ENCODE results near the gene DOC2A.
"Not testable (repeated sequence)": the region's sequence is repeated elsewhere in the genome, so short reads cannot be mapped to it uniquely, and the experiment has no call there.

DOC2A gene

DNA sequence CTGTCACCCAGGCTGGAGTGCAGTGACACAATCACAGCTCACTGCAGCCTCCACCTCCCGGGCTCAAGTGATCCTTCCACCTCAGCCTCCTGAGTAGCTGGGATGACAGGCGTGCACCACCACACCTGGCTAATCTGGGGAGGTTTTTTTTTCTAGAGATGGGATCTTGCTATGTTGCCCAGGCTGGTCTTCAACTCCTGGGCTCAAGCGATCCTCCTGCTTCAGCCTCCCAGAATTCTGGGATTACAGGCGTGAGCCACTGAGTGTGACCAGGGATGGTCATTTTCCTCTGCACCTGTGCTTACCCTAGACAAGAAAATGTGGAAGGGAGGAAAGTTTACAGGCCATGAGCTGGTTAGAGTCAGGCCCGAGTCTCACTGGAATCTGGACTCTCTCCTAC, 29.9 kb upstream of the DOC2A start:
- not testable (repeated sequence) for H4K8ac ChIP-seq (ENCODE audit: low read depth, low read length); H3K4me2 ChIP-seq (ENCODE audit: low read length); H3K36me3 ChIP-seq (ENCODE audit: control insufficient read depth, insufficient read depth, low read length); H3K18ac ChIP-seq (ENCODE audit: low read length); H3K79me2 ChIP-seq (ENCODE audit: control insufficient read depth, insufficient read depth, low read length); DNase-seq; H4K5ac ChIP-seq (ENCODE audit: low read length); H3K4me3 ChIP-seq (ENCODE audit: low read length); H3K27ac ChIP-seq (ENCODE audit: low read depth, low read length); H3K27me3 ChIP-seq (ENCODE audit: insufficient read depth, low read length, poor library complexity); H2BK120ac ChIP-seq (ENCODE audit: low read depth, low read length); H2BK15ac ChIP-seq (replicated peaks; ENCODE audit: low read depth); H3K4me1 ChIP-seq (ENCODE audit: control insufficient read depth, low read depth, low read length); H2BK5ac ChIP-seq (ENCODE audit: low read length); H3K79me1 ChIP-seq (ENCODE audit: low read length); H3K56ac ChIP-seq (ENCODE audit: low read length); H3K4ac ChIP-seq (ENCODE audit: low read depth, low read length); H3K23ac ChIP-seq (ENCODE audit: low read length); H2AK5ac ChIP-seq (ENCODE audit: low read length); H3K9ac ChIP-seq (ENCODE audit: low read length)
- no CpG with 5 or more reads among the region's 5 CpGs for WGBS (ENCODE audit: extremely low coverage, insufficient coverage, low lambda C conversion rate)

DNA sequence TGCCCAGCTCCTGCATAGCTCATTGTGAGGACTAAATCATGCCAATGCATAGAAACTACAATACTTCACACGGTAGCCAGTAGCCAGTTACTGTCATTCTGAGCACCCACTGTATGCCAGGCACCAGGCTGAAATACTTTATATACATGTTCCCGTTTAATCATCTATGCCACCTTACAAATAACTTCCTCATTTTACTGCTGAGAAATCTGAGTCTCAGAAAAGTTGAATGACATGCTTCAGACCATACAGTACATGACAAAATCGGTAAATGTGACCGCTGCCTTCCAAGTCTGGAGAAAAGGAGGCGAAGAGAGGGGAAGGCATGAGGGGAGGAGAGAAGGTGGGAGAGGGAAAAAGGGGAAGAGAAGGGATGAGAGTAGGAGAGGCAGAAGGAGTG, 29.4 kb upstream of the DOC2A start:
- Histone ChIP-seq H3K4me1 (ENCODE audit: control insufficient read depth, low read depth, low read length) (no peaks in the 10 kb centered on the region), H3K4ac (ENCODE audit: low read depth, low read length) (no peak overlapping the region), H2BK120ac (ENCODE audit: low read depth, low read length) (no peak overlapping the region), H4K8ac (ENCODE audit: low read depth, low read length) (no peak overlapping the region), H3K79me1 (ENCODE audit: low read length) (no peaks in the 10 kb centered on the region), H3K56ac (ENCODE audit: low read length) (no peak overlapping the region), H2BK5ac (ENCODE audit: low read length) (no peak overlapping the region), H3K27ac (ENCODE audit: low read depth, low read length) (no peak overlapping the region), H2AK5ac (ENCODE audit: low read length) (no peak overlapping the region), H2BK15ac (replicated peaks; ENCODE audit: low read depth) (no peak overlapping the region), H3K79me2 (ENCODE audit: control insufficient read depth, insufficient read depth, low read length) (no peaks in the 10 kb centered on the region), H3K18ac (ENCODE audit: low read length) (no peak overlapping the region), H3K27me3 (ENCODE audit: insufficient read depth, low read length, poor library complexity) (no peaks in the 10 kb centered on the region), H3K4me2 (ENCODE audit: low read length) (no peak overlapping the region), H3K23ac (ENCODE audit: low read length) (no peak overlapping the region), H3K9ac (ENCODE audit: low read length) (no peak overlapping the region), H4K5ac (ENCODE audit: low read length) (no peak overlapping the region), H3K36me3 (ENCODE audit: control insufficient read depth, insufficient read depth, low read length) (no peaks in the 10 kb centered on the region), H3K4me3 (ENCODE audit: low read length) (no peak overlapping the region)
- no peak for DNase-seq
- no CpG with 5 or more reads among the region's 5 CpGs for WGBS (ENCODE audit: extremely low coverage, insufficient coverage, low lambda C conversion rate)

DNA sequence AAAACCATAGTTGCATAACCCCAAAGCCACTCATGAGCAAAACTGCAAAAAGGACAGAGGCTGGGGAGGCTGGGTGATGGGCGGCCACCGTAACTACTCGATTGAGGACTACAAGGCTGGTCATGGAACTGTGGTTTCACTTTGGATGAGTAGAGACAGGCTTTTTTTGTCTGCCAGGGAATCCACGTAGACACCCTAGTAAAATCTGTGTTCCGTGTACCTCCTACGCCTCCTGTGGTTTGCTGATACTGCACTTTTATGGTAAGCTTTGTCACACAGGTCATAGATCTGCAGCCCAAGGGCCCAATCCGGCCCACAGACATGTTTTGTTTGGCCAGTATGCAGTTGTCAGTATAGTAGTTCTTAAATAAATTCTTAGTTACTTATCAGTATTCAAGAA, 22.4 kb upstream of the DOC2A start:
- Histone ChIP-seq H2BK5ac (ENCODE audit: low read length) (no peak overlapping the region), H2AK5ac (ENCODE audit: low read length) (no peak overlapping the region), H4K5ac (ENCODE audit: low read length) (no peak overlapping the region), H3K18ac (ENCODE audit: low read length) (no peak overlapping the region), H3K27me3 (ENCODE audit: insufficient read depth, low read length, poor library complexity) (no peaks in the 10 kb centered on the region), H3K4ac (ENCODE audit: low read depth, low read length) (no peak overlapping the region), H3K27ac (ENCODE audit: low read depth, low read length) (no peak overlapping the region), H3K4me1 (ENCODE audit: control insufficient read depth, low read depth, low read length) (peaks cover 5% of the 10 kb centered on the region), H2BK15ac (replicated peaks; ENCODE audit: low read depth) (no peak overlapping the region), H2BK120ac (ENCODE audit: low read depth, low read length) (no peak overlapping the region), H3K79me2 (ENCODE audit: control insufficient read depth, insufficient read depth, low read length) (no peaks in the 10 kb centered on the region), H3K9ac (ENCODE audit: low read length) (no peak overlapping the region), H3K56ac (ENCODE audit: low read length) (no peak overlapping the region), H3K79me1 (ENCODE audit: low read length) (no peaks in the 10 kb centered on the region), H3K23ac (ENCODE audit: low read length) (no peak overlapping the region), H3K36me3 (ENCODE audit: control insufficient read depth, insufficient read depth, low read length) (no peaks in the 10 kb centered on the region), H3K4me3 (ENCODE audit: low read length) (no peak overlapping the region), H4K8ac (ENCODE audit: low read depth, low read length) (no peak overlapping the region), H3K4me2 (ENCODE audit: low read length) (no peak overlapping the region)
- no peak for DNase-seq
- no CpG with 5 or more reads among the region's 7 CpGs for WGBS (ENCODE audit: extremely low coverage, insufficient coverage, low lambda C conversion rate)

DNA sequence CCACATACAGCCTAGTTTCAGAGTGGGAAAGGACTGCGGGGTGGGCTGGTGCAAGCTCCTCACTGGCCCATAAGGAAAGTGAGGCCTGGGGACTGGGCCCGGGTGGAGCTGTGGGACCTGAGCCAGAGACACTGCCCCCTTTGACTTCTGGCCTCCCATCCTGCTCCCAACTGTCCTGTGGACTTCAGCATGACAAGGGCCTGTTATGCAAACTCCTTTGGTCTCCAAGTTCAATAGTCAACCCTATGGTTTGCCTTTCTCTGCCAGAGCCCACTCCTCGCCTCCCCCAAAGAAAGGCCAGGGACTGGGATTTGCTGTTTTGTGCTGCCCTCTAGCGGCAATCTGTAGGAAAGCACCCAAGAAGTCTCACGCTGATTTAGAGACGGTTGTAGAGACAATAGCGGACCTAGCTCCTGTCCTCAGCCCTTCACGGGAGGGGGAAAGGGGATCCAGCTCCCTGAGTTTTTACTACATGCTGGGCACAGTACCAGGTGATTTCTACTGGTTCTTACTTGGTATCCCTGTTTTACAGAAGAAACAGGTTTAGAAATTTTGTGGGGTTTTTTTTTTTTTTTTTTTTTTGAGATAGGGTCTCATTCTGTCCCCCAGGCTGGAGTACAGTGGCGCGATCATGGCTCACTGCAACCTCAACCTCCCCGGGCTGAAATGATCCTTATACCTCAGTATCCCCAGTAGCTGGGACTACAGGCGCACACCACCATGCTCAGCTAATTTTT, 21.4 kb upstream of the DOC2A start:
- no peak overlapping the region for H3K4me2 ChIP-seq (ENCODE audit: low read length)
- peaks cover 5% of the 10 kb centered on the region for H3K4me1 ChIP-seq (ENCODE audit: control insufficient read depth, low read depth, low read length)
- H3K36me3 ChIP-seq (ENCODE audit: control insufficient read depth, insufficient read depth, low read length), result no peaks in the 10 kb centered on the region
- no peak overlapping the region for H4K8ac ChIP-seq (ENCODE audit: low read depth, low read length)
- no CpG with 5 or more reads among the region's 12 CpGs for WGBS (ENCODE audit: extremely low coverage, insufficient coverage, low lambda C conversion rate)
- H2BK5ac ChIP-seq (ENCODE audit: low read length), result no peak overlapping the region
- no peak overlapping the region for H3K23ac ChIP-seq (ENCODE audit: low read length)
- H3K4me3 ChIP-seq (ENCODE audit: low read length), result no peak overlapping the region
- H3K79me1 ChIP-seq (ENCODE audit: low read length), result no peaks in the 10 kb centered on the region
- no peak overlapping the region for H3K27ac ChIP-seq (ENCODE audit: low read depth, low read length)
- H3K79me2 ChIP-seq (ENCODE audit: control insufficient read depth, insufficient read depth, low read length), result no peaks in the 10 kb centered on the region
- H3K27me3 ChIP-seq (ENCODE audit: insufficient read depth, low read length, poor library complexity), result no peaks in the 10 kb centered on the region
- no peak overlapping the region for H3K56ac ChIP-seq (ENCODE audit: low read length)
- H3K9ac ChIP-seq (ENCODE audit: low read length), result no peak overlapping the region
- no peak overlapping the region for H2BK120ac ChIP-seq (ENCODE audit: low read depth, low read length)
- no peak overlapping the region for H2AK5ac ChIP-seq (ENCODE audit: low read length)
- no peak overlapping the region for H3K4ac ChIP-seq (ENCODE audit: low read depth, low read length)
- H3K18ac ChIP-seq (ENCODE audit: low read length), result no peak overlapping the region
- H4K5ac ChIP-seq (ENCODE audit: low read length), result no peak overlapping the region
- no peak overlapping the region for H2BK15ac ChIP-seq (replicated peaks; ENCODE audit: low read depth)
- peak; percentile 91 for DNase-seq

DNA sequence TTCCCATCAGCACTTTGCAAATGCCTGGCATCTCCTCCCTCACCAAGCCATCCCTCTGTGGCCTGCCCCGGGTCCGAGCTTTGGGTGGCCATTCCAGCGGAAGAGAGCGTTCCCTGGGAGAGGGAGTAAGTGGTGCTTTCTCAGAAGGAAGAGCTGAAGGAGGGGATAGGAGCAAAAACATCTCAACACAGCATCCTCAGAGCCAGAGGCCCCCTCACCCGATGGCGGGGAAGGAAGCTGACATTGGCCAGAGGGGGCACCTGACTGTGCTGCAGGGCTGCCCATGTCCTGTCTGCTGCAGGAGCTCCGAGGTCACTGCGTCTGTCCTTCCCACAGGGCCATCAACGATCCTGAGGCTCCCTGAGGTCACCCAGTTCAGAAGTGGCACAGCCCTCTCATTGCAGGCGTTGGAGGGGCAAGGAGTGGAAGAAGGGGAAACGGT, 20.7 kb upstream of the DOC2A start:
- H3K27ac ChIP-seq (ENCODE audit: low read depth, low read length), result no peak overlapping the region
- H3K79me1 ChIP-seq (ENCODE audit: low read length), result no peaks in the 10 kb centered on the region
- H3K4me2 ChIP-seq (ENCODE audit: low read length), result peak overlapping the region; percentile 45
- H4K8ac ChIP-seq (ENCODE audit: low read depth, low read length), result no peak overlapping the region
- H3K18ac ChIP-seq (ENCODE audit: low read length), result no peak overlapping the region
- peak overlapping the region; percentile 85 for H3K56ac ChIP-seq (ENCODE audit: low read length)
- peak overlapping the region; percentile 39 for H3K9ac ChIP-seq (ENCODE audit: low read length)
- no peak overlapping the region for H3K4me3 ChIP-seq (ENCODE audit: low read length)
- no peak overlapping the region for H3K4ac ChIP-seq (ENCODE audit: low read depth, low read length)
- DNase-seq, result no peak
- no peak overlapping the region for H2BK120ac ChIP-seq (ENCODE audit: low read depth, low read length)
- H4K5ac ChIP-seq (ENCODE audit: low read length), result no peak overlapping the region
- no peak overlapping the region for H2BK15ac ChIP-seq (replicated peaks; ENCODE audit: low read depth)
- no peaks in the 10 kb centered on the region for H3K79me2 ChIP-seq (ENCODE audit: control insufficient read depth, insufficient read depth, low read length)
- H3K27me3 ChIP-seq (ENCODE audit: insufficient read depth, low read length, poor library complexity), result no peaks in the 10 kb centered on the region
- no peaks in the 10 kb centered on the region for H3K36me3 ChIP-seq (ENCODE audit: control insufficient read depth, insufficient read depth, low read length)
- peaks cover 5% of the 10 kb centered on the region for H3K4me1 ChIP-seq (ENCODE audit: control insufficient read depth, low read depth, low read length)
- no peak overlapping the region for H2AK5ac ChIP-seq (ENCODE audit: low read length)
- H2BK5ac ChIP-seq (ENCODE audit: low read length), result no peak overlapping the region
- WGBS (ENCODE audit: extremely low coverage, insufficient coverage, low lambda C conversion rate), result no CpG with 5 or more reads among the region's 11 CpGs
- no peak overlapping the region for H3K23ac ChIP-seq (ENCODE audit: low read length)

Measured in mesendoderm (in vitro differentiated cells).